ENCODE data around the gene LDLRAD2.

The LDLRAD2 gene

DNA sequence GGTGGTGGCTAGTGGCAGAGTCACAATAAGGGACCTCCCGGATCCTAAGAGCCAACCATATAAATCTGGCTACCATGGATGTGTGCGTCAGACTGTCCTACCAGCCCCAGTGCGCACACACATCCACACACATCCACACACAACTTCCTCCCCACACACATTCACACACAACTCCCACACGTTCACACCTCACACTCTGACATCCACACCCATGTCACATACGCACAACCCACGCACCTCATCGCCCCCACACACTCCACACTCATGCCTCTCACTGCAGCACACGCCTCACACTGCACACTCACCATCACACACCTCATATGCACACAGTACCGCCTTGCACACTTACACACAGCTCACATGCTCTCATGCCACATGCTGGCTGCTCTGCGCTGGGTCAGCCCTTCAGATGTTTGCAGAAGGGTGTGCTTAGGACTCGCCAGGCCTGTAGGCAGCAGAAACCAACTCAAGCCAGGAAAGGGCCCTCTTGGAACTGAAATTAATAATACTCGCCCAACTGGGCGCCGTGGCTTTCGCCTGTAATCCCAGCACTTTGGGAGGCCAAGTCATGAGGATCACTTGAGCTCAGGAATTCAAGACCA, 3.0 kb downstream of the LDLRAD2 start:
- TF ChIP-seq, protein P1, sequence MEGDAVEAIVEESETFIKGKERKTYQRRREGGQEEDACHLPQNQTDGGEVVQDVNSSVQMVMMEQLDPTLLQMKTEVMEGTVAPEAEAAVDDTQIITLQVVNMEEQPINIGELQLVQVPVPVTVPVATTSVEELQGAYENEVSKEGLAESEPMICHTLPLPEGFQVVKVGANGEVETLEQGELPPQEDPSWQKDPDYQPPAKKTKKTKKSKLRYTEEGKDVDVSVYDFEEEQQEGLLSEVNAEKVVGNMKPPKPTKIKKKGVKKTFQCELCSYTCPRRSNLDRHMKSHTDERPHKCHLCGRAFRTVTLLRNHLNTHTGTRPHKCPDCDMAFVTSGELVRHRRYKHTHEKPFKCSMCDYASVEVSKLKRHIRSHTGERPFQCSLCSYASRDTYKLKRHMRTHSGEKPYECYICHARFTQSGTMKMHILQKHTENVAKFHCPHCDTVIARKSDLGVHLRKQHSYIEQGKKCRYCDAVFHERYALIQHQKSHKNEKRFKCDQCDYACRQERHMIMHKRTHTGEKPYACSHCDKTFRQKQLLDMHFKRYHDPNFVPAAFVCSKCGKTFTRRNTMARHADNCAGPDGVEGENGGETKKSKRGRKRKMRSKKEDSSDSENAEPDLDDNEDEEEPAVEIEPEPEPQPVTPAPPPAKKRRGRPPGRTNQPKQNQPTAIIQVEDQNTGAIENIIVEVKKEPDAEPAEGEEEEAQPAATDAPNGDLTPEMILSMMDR (IDR thresholded peaks at IDR 0.05; ENCODE audit: insufficient read depth, low read length), result no peak
- TF ChIP-seq GABPA (IDR thresholded peaks at IDR 0.05; ENCODE audit: low read depth), result no peak
- TF ChIP-seq, protein P2, sequence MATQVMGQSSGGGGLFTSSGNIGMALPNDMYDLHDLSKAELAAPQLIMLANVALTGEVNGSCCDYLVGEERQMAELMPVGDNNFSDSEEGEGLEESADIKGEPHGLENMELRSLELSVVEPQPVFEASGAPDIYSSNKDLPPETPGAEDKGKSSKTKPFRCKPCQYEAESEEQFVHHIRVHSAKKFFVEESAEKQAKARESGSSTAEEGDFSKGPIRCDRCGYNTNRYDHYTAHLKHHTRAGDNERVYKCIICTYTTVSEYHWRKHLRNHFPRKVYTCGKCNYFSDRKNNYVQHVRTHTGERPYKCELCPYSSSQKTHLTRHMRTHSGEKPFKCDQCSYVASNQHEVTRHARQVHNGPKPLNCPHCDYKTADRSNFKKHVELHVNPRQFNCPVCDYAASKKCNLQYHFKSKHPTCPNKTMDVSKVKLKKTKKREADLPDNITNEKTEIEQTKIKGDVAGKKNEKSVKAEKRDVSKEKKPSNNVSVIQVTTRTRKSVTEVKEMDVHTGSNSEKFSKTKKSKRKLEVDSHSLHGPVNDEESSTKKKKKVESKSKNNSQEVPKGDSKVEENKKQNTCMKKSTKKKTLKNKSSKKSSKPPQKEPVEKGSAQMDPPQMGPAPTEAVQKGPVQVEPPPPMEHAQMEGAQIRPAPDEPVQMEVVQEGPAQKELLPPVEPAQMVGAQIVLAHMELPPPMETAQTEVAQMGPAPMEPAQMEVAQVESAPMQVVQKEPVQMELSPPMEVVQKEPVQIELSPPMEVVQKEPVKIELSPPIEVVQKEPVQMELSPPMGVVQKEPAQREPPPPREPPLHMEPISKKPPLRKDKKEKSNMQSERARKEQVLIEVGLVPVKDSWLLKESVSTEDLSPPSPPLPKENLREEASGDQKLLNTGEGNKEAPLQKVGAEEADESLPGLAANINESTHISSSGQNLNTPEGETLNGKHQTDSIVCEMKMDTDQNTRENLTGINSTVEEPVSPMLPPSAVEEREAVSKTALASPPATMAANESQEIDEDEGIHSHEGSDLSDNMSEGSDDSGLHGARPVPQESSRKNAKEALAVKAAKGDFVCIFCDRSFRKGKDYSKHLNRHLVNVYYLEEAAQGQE (IDR thresholded peaks at IDR 0.05; ENCODE audit: insufficient replicate concordance, low read depth), result no peak
- TF ChIP-seq SPI1 (IDR thresholded peaks at IDR 0.05; ENCODE audit: borderline replicate concordance, low read depth), result no peak
- TF ChIP-seq POLR2AphosphoS5 (IDR thresholded peaks at IDR 0.05; ENCODE audit: low read depth), result no peak
- DNase-seq (ENCODE audit: low read depth in 1 of 2, low spot score in 1 of 2), result no peak
- peak overlapping the region; percentile 37 for H3K4me3 ChIP-seq (replicated peaks; ENCODE audit: insufficient read depth, low read length)
- no peaks in the 10 kb centered on the region for H3K27me3 ChIP-seq (ENCODE audit: insufficient read depth, poor library complexity, severe bottlenecking)
- peak overlapping the region; percentile 68 for H3K27ac ChIP-seq (replicated peaks)

DNA sequence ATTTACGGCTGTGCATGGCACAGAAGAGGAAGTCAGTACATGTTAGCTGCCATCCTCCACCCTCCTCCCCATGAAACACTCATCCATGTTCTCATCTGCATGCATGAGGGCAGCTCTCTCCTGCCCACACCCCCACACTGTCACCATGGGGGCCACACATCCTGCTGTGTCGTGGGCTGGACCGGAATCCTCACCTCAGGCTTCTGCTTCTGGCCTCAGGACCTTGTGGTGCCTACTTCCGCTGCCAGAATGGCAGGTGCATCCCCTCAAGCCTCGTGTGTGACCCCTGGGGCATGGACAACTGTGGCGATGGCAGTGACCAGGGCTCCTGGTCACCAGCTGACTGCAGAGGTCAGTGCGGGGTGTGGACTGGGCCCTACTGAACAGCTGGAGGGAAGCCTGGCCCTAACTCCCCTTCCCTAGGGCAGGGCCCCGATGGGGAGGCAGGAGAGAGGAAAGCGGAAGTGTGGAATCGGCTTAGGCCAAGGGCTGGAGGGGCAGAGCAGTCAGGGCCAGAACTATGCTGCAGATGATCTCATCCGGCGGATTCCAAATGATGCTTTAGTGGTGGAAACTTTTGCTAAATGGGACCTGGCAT, 3.8 kb downstream of the LDLRAD2 start:
- peak; percentile 70 to 76 for DNase-seq (ENCODE audit: low read depth in 1 of 2, low spot score in 1 of 2)
- H3K4me3 ChIP-seq (replicated peaks; ENCODE audit: insufficient read depth, low read length), result 0 out of 2 replicates have a peak overlapping the region, but pooled peaks have one; percentile 7

DNA sequence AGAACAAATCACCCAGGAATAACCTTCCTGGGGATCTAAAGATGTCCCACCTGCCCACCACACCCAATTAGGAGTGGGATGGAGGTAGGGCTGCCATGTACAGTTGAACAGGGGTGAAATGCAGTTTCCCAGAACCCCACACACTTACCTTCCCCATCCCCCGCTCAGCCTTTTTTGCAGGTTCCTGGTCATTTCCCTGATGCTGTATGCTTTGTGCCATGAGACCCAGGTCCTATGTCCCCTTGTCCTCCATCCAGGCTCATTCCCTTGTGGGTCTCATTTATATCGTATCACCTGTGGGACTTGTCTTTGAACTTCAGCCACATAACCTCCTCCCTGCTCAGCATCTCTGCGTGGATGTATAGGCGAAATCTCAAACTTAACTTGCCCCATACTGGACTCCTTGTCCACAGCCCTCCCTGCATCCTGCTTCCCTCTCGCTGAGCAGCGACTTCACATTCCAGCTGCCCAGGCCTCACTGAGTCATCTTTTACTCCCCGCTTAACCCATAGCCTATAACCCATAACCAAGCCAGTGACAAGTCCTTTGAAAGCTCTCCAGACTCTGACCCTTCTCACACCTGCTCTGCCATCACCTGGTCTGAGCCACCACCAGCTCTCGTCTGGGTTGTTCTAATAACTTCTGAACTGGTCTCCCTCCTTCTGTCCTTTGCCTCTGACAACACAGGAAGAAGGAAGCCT, 4.7 kb downstream of the LDLRAD2 start:
- Histone ChIP-seq H3K27me3 (ENCODE audit: insufficient read depth, poor library complexity, severe bottlenecking) (no peaks in the 10 kb centered on the region), H3K4me3 (replicated peaks; ENCODE audit: insufficient read depth, low read length) (no peak overlapping the region), H3K27ac (replicated peaks) (peak overlapping the region; percentile 68; the same call in 1 of the 2 replicates)
- no peak for DNase-seq (ENCODE audit: low read depth in 1 of 2, low spot score in 1 of 2)
- TF ChIP-seq SPI1 (IDR thresholded peaks at IDR 0.05; ENCODE audit: borderline replicate concordance, low read depth), result no peak
- TF ChIP-seq, protein P2 (IDR thresholded peaks at IDR 0.05; ENCODE audit: insufficient replicate concordance, low read depth), result no peak
- TF ChIP-seq GABPA (IDR thresholded peaks at IDR 0.05; ENCODE audit: low read depth), result no peak
- no peak for TF ChIP-seq POLR2AphosphoS5 (IDR thresholded peaks at IDR 0.05; ENCODE audit: low read depth)

More for the DNA sequence above, 3.8 kb downstream of the LDLRAD2 start:
- H3K27ac ChIP-seq (replicated peaks), result peak overlapping the region; percentile 68
- H3K27me3 ChIP-seq (ENCODE audit: insufficient read depth, poor library complexity, severe bottlenecking), result no peaks in the 10 kb centered on the region
- TF ChIP-seq GABPA (IDR thresholded peaks at IDR 0.05; ENCODE audit: low read depth), result no peak
- peak; percentile 64 for TF ChIP-seq POLR2AphosphoS5 (IDR thresholded peaks at IDR 0.05; ENCODE audit: low read depth)
- peak; percentile 97 for TF ChIP-seq SPI1 (IDR thresholded peaks at IDR 0.05; ENCODE audit: borderline replicate concordance, low read depth)
- TF ChIP-seq, protein P1 (IDR thresholded peaks at IDR 0.05; ENCODE audit: insufficient read depth, low read length), result no peak
- TF ChIP-seq, protein P2 (IDR thresholded peaks at IDR 0.05; ENCODE audit: insufficient replicate concordance, low read depth), result no peak
